Fibroblast of pulmonary artery (primary cell): ENCODE data around the gene ZNF292.
"Not testable (repeated sequence)": the region's sequence is repeated elsewhere in the genome, so short reads cannot be mapped to it uniquely, and the experiment has no call there.

ENCODE experiments used
- DNase-seq: peaks from one replicate; pipeline ENCODE4 v3.0.0-alpha.2; 2010; ENCODE audit warnings: low read depth
- H3K4me3 ChIP-seq: replicated peaks from 2 replicates; pipeline ENCODE4 v1.5.1; 2011; ENCODE audit warnings: low read depth, mild to moderate bottlenecking, control low read depth, low read length, moderate library complexity
- TF ChIP-seq, protein P1 (sequence below): IDR thresholded peaks from 2 replicates; pipeline ENCODE4 v1.5.1; 2011; ENCODE audit warnings: mild to moderate bottlenecking, control low read depth, low read length, inconsistent platforms; ENCODE audit errors: missing control alignments

ZNF292 gene

DNA sequence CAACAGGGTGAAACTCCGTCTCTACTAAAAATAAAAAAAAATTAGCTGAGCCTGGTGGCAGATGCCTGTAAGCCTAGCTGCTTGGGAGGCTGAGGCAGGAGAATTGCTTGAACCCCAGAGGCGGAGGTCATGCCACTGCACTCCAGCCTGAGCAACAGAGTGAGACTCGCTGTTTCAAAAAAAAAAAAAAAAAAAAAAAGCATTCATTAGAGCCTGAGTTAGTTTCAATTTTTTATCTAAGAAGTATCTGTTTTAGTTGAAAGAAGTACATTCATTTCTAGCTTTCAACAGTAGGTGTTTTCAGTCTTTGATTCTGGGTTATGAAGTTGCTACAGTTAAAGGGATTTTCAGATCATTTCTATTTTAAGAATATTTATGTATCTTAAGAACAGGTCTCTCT is 42.2 kb downstream of the ZNF292 start:
- DNase-seq = no peak
- TF ChIP-seq, protein P1, sequence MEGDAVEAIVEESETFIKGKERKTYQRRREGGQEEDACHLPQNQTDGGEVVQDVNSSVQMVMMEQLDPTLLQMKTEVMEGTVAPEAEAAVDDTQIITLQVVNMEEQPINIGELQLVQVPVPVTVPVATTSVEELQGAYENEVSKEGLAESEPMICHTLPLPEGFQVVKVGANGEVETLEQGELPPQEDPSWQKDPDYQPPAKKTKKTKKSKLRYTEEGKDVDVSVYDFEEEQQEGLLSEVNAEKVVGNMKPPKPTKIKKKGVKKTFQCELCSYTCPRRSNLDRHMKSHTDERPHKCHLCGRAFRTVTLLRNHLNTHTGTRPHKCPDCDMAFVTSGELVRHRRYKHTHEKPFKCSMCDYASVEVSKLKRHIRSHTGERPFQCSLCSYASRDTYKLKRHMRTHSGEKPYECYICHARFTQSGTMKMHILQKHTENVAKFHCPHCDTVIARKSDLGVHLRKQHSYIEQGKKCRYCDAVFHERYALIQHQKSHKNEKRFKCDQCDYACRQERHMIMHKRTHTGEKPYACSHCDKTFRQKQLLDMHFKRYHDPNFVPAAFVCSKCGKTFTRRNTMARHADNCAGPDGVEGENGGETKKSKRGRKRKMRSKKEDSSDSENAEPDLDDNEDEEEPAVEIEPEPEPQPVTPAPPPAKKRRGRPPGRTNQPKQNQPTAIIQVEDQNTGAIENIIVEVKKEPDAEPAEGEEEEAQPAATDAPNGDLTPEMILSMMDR = no peak
- no peak overlapping the region for H3K4me3 ChIP-seq

DNA sequence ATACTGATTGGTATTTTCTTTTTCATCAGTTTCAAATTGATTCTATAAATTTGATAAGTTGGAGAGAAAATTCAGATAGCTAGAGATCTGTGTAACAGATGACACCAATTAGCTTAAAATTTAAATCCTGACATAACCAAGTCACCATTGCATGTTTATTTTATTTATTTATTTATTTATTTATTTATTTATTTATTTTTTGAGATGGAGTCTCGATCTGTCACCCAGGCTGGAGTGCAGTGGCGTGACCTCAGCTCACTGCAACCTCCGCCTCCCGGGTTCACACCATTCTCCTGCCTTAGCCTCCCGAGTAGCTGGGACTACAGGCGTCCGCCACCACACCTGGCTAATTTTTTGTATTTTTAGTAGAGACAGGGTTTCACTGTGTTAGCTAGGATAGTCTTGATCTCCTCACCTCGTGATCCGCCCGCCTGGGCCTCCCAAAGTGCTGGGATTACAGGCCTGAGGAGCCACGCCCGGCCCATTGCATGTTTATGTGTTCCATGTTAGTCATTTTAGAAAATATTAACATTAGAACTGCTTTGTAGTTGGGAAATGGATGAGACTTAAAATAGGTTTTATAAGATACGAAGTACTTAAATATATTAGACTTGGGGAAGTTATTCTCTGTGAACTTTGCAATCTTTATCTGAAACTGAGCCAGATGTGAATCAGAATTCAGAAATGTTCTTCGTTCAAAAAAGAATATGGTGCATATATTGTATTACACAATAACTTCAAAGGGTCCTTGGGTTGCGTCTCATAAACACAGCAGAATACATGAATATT is 42.9 kb downstream of the ZNF292 start:
- H3K4me3 ChIP-seq = not testable (repeated sequence)
- DNase-seq = peak; percentile 45

DNA sequence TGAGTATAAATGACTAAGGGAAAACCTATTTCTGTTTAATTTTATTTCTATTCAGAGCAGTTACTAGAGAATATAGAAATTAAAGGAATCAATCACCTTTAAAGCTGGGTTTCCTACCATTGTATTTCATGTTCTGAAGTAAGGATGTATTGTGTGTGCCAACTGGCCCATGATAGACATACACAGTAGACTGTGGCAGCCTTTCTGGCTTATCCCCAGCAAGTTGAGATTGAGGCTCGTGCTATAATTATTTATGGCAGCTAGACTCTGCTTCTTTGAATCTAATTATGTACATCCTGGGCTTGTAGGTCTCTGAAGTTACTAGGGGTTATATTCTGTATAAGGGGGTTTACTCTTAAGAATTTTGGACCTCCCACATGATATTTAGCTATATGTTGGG is 44.4 kb downstream of the ZNF292 start:
- DNase-seq = no peak
- no peak overlapping the region for H3K4me3 ChIP-seq
- TF ChIP-seq, protein P1 = no peak

DNA sequence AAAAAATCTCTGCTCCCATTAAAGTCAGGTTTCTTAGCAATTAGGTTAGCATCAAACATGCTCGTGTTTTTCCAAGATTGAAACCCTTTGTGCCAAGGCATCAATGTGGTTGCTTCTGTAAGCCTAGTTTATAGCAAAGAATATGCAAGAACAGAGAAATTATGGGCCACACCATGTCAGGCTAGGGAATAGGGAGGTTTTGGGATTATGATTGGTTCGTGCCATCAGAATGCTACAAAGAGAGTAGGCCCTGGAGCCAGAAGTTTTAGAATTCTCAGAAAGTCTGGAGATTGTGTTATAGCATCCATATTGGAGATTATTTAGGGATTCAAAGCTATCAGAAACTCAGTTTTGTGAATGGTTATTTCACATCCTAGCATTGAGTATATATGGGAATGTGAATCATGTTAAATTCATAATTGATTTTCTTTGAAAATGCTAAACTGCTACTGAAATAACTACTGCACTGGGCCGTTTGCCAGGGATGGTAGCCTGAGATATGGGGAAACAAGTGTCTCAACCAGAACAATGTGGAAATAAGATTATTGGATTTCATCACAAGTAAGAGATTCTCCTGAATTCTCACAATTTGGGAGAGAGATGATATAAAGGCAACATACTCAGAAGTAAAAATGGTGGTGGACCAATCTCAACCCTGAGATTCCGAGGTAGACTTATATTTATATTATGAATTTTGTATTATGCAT is 45.3 kb downstream of the ZNF292 start:
- no peak overlapping the region for H3K4me3 ChIP-seq
- DNase-seq = peak; percentile 68

DNA sequence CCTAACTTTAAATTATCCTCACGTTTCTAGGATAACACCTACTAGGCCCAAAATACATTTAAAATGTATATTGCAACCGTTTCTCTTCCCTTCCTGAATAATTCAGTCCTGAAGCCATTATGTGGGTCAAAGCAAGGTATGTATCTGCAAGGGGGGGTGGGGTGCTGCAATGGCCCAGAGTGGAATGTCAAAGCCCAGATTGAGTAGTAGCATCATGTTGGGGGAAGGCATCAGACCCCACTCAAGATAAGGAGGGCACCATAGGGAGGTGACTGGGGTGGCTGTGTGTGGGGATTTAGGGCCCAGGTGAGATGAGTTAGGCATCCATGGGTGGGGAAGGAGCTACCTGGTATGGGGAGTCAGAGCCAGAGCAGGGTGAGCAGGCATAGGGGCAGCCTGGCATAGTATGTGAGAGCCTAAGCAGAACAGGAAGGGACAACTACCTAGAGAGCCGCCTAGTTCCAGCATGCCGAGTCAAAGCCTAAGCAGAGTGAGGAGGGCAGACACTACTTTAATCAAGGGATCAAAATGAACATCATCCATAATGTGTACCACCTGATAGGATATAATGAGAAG is 48.2 kb downstream of the ZNF292 start:
- no peak overlapping the region for H3K4me3 ChIP-seq
- no peak for DNase-seq
- TF ChIP-seq, protein P1 = no peak

More for the DNA sequence above, 45.3 kb downstream of the ZNF292 start:
- TF ChIP-seq, protein P1 = no peak

DNA sequence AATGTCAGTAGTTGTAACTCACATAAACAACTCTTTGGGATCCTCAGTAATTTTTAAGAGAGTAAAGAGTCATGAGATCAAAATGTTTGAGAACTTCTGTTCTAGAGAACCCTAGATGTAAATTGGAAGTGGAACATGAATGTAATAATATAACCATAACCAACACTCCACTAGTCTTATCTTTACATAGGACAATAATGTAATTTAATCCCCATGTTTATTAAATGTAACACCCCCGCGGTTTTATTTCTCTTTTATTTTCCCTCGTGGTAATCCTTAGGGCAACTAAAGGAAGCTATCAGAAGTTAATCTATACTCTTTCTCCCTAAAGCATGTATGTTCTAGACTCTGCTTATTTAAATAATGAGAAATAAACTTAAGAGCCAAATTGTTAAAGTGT is 54.4 kb downstream of the ZNF292 start:
- no peak overlapping the region for H3K4me3 ChIP-seq
- TF ChIP-seq, protein P1 = no peak
- DNase-seq = no peak

DNA sequence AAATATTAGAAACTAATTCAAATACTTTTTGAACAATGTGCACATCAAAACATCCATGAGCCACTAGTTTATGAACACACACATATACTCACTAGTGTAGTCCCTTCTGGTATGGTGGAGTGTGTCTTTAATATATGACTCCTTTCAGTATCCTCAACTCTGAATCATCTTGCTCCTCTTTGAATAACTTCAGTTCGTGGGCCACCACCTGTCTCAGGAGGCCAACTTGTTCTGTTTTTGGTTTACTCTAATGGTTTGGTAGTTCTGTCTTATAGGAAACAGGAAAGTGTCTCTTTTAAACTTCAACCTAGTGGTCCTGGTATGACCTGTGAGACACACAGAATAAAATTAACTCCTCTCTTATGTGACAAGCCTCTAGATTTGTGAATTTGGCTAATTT is 55.6 kb downstream of the ZNF292 start:
- TF ChIP-seq, protein P1 = no peak
- no peak overlapping the region for H3K4me3 ChIP-seq
- DNase-seq = no peak
